GM21528 (cell line): Measurements from ENCODE around the gene SCPEP1.
A peak's percentile ranks its signal among the peaks of the same experiment; 100 is the strongest.
"Not testable (repeated sequence)": the region's sequence is repeated elsewhere in the genome, so short reads cannot be mapped to it uniquely, and the experiment has no call there.

Source experiments
- ATAC-seq: cut with Tn5 transposase; IDR thresholded peaks from one replicate; pipeline ENCODE4 v1.9.1; 2021; ENCODE audit warnings: mild to moderate bottlenecking, moderate library complexity; ENCODE audit not compliant: unreplicated experiment, low FRiP score

SCPEP1 gene

DNA sequence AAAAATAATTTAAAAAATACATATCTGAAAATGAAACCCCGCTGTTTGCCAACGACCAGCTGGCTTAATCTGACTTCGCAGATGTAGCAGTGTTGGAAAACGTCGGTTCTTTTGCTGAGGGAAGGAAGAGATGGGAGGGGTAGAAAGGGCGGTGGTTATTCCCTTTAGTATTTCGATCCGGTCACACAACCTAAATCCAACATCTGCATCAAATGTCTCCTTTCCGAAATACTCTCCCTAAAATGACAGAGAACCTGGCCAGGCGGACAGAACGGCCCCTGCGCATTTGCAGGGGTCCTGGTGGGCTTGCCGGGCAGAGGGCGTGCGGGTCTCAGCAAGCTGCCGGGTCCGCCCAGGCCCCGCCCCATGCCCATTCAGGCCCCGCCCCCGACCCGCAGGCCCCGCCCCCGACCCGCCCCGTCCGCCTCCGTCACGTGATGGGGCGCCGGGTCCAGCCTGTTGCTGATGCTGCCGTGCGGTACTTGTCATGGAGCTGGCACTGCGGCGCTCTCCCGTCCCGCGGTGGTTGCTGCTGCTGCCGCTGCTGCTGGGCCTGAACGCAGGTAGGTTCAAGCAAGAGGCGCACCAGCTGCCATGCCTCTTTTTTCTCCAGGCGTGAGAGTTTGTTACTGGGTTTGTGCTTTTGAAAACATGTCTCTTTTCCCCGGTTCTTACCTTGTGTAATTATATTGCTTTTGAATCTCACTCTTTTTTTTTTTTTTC is at the start of gene SCPEP1:
Gene SCPEP1, plus strand, starts transcription at position 459 of the 723 bp plus-strand sequence. Its CDS starts 29 bp downstream, at position 488.
- peak; percentile 72 for ATAC-seq

GRCh38 chr17:56928586-56928985 is 49.3 kb upstream of the SCPEP1 start:
- ATAC-seq, result no peak

GRCh38 chr17:56929362-56929969 is 48.5 kb upstream of the SCPEP1 start:
- no peak for ATAC-seq

DNA sequence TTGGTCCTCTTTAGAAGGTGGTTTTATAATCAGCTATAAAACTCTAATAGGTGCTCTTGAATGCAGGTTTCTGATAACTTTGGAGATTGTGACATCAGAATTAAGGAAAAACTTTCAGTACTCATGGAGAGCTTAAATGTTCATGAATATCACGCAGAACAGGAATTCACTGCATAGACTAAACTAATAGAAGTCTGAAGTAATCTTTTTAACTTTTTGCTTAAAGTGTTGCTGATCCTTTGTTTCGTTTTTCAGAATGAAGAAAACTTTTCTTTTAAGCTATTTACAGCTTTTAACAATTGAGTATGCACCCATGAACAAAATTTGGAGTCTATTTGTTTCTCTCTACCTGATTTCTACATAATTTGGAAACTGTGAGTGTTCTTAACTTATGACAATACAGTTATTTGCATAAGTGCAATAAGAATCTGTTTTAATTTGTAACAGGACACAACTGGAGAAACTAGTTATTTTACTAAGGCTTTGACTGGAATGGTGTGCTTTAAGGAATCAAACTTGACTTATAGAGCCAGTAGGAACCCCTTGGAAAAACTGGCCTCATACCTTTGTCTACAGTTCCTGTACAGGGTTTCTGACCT is 47.1 kb upstream of the SCPEP1 start:
- no peak for ATAC-seq

- no peak for ATAC-seq
Measured at GRCh38 chr17:56933151-56933745, 44.7 kb upstream of the SCPEP1 start.

DNA sequence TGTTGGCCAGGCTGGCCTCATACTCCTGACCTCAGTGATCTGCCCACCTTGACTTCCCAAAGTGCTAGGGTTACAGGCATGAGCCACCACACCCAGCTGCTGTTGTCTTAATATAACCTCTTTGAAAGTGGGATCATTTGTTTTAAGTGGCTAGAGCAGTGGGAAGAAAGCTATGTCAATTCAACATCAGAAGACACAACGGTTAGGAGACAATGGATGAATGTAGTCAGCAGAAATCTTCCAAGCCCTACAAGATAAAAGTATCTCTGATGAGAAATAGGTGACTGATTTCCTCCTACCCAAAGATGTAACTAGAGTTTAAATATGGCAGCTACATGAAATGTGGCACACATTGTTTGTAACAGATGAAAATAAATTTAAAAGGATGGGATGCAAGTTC is 44.1 kb upstream of the SCPEP1 start:
- ATAC-seq, result no peak

- no peak for ATAC-seq
Measured at GRCh38 chr17:56934280-56934679, 43.7 kb upstream of the SCPEP1 start.

- no peak for ATAC-seq
Measured at GRCh38 chr17:56935461-56935860, 42.5 kb upstream of the SCPEP1 start.

DNA sequence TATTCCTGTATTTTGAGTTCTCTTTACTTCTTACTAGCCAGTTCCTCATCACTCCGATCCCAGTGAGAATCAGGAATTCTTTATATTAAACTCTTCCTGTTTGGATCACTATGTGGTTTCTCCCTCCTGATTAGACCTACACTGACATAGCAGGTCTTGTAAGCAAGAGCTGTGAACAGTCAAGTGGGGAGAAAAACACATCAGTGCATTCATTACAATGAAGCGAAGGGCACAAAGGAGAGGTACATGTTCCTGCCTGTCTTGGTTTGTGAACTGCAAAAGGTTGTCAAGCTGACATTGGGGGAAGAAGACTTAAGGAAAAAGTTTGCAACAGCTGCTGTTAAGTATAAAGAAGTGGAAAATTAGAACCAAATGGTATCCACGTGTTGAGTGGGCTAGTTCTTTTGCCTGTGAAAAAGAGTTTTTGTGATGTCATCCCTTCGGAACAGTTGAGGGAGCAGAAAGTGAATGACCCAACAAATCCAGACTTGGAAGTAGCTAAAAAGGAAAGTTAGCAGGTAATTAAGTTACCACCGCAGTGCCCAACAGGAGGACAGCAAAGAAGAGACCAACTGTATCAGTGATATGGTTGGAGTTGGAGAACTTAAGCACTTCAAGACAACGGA is 41.1 kb upstream of the SCPEP1 start:
- no peak for ATAC-seq

- no peak for ATAC-seq
Measured at GRCh38 chr17:56937687-56938086, 40.2 kb upstream of the SCPEP1 start.

- ATAC-seq, result not testable (repeated sequence)
Measured at GRCh38 chr17:56938206-56938605, 39.7 kb upstream of the SCPEP1 start.

- no peak for ATAC-seq
Measured at GRCh38 chr17:56939869-56940484, 38.0 kb upstream of the SCPEP1 start.

DNA sequence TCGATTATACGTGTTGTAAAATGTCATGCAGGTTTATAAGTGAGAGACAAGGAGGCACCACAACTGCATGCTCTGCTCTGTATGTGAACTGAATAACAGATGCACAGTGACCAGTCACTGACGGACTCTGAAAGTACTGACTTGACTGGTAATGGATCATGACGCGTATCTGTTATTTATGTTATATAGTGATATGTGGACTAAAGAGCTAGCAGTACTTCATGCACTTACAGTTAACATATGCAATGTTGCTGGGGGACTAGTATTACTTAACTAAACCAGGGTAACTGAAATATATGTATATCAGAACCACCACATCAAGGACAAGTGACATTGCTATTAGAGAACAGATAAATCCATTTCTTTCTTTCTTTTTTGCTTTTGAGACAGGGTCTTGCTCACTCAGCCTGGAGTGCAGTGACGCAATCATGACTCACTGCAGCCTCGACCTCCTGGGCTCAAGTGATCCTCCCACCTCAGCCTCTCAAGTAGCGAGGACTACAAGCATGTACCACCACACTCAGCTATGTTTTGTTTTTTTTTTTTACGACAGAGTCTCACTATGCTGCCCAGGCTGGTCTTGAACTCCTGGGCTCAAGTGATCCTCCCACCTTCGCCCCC is 34.3 kb upstream of the SCPEP1 start:
- no peak for ATAC-seq

DNA sequence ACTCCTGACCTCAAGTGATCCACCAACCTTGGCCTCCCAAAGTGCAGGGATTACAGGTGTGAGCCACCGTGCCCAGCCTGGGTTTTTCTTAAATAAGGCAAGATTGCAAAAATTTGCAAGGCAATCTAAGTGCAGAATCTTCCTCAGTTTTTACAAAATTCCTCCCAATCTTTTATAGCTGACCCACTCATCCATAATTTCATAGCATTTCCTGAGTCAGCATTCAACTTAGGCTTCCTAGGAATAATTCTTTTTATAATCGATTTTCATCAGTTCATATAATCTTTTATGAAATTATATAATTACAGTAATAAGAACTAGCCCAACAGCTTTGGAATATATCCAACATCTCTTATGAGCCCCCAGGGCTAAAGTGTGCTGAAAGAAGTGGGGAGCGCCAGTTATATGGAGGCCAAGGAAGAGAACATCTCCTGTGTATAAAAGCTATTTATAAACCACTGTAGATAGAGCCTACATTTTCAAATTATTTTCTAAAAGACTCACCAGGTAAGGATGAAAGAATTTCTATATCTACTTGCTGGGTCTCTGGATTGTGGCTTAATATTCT is 31.9 kb upstream of the SCPEP1 start:
- no peak for ATAC-seq

GRCh38 chr17:56947741-56948140 is 30.2 kb upstream of the SCPEP1 start:
- no peak for ATAC-seq

DNA sequence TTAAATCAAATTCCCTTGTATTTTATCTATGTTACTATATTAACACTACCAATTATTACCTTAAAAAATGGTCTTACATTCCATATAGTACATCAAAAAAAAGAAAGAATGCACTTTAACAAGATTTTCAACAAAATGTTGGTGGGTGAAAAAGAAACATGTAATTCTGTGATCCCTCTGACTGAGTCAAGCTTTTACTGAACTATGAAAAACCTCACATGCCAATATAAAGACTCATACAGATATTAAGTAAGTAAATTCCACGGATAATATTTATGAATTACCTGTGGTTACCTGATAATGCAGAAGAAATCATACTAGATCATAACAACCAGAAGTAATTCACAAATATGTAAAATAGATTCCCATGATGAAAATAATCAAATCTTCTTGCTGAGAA is 29.4 kb upstream of the SCPEP1 start:
- ATAC-seq, result no peak

DNA sequence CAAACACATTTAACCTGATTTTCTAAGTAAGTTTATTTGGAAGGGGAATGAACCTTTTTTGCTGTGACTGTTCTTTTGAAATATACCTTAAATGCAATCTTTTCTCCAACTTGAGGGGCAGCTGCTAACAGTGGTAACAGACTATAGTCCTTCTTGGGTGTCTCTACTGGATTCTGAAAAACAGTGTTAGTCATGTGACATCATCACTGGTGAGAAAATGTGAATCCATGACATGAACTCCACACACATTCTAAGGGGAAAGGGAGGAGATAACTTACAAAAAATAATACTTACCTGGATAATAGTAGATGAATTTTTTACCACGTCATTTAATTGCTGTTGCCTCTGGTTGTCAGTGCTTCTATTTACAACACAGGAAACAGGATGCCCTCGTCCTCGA is 28.3 kb upstream of the SCPEP1 start:
- no peak for ATAC-seq

DNA sequence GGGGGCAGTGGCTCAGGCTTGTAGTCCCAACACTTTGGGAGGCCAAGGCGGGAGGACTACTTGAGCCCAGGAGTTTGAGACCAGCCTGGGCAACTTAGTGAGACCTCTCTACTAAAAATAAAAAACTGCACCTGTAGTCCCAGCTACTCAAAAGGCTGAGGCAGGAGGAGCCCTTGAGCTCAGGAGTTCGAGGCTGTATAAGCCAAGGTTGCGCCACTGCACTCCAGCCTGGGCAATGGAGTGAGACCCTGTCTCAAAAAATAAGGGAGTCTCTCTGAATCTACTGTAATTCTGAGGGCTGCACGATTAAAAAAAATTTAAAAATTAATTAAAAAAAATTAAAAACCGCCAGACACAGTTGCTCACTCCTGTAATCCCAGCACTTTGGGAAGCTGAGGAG is 20.9 kb upstream of the SCPEP1 start:
- ATAC-seq, result no peak

DNA sequence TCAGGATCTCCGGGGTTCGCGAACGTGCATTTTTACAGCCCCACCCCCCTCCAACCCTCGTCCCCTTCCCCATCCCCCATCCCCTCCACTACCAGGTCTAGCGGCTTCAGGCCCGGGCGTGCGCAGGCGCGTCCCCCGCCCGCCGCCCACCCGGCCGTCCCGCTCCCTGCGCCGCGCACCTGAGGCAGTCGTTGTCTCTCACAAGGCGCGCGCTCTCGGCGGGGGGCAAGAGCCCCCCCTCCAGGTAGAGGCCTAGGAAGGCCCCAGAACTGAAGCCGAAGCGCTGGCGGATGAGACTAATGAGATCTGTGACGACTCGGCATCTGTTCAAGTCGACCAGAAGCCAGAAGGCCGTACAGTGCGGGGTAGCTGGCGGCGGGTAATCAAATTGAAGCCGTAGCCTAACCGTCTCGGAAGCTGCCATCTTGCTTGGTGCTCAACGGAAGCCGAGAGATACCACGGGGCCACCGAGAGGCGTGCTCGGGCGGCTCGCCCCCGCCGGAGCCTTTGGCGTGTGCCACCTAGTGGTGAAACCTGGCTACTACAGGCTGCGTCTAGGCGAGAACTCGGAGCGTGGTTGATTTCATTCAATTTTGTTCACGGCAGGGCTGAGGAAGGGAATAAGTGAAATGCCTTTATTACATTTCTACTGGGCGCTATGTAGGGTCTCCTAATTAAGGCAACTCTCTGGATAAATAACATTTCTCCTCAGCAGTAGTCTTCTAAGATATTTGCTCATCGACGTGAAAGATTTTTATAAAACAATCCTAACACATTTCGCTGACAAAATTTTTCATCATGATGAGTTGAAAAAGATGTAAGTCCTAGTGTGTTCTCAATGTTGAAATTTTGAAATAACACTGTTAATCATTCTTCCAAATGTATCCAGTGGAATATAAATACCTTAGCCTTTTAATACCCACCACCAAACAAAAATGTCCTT is 17.1 kb upstream of the SCPEP1 start, which contains the start of gene COIL:
Gene COIL, minus strand, starts transcription at position 455 of the 943 bp plus-strand sequence. Its CDS starts 31 bp downstream, at position 424.
- peak; percentile 95 for ATAC-seq
